Body of pancreas (tissue), 4 donors: ENCODE data around the gene CBR3.
A peak's percentile ranks its signal among the peaks of the same experiment; 100 is the strongest.

Source experiments
- CTCF ChIP-seq, 7 experiments: fragments of 450-650 bp in 4 of 7; fragments of 200-600 bp in 3 of 7; sonication (generic) in 3 of 7; IDR thresholded peaks; one replicate each; pipeline ENCODE4 v1.5.1; 2016 to 2019; ENCODE audit warnings: antibody characterized with exemption in 7 of 7
- POLR2A ChIP-seq, 3 donors: fragments of 450-650 bp; IDR thresholded peaks; one replicate each; pipeline ENCODE4 v1.6.1; 2016; ENCODE audit warnings: antibody characterized with exemption in 3 of 3, mild to moderate bottlenecking in 2 of 3

- TF ChIP-seq CTCF (IDR thresholded peaks at IDR 0.05) (no peak), POLR2A (IDR thresholded peaks at IDR 0.05) (peak; percentile 2 to 42 (median 32))
These were observed 668 bp downstream of the CBR3 start for GRCh38 chr21:36135391-36136102.
